Parathyroid adenoma (tissue), 2 donors: Measurements from ENCODE around the gene DNAH8.

Source experiments
- H2AFZ ChIP-seq: fragments of 300-600 bp; sonication (generic); one replicate; pipeline ENCODE4 v1.7.0; 2017; ENCODE audit warnings: antibody characterized with exemption, mild to moderate bottlenecking
- H3K27ac ChIP-seq: fragments of 300-600 bp; sonication (generic); one replicate; pipeline ENCODE4 v1.7.0; 2017
- H3K27me3 ChIP-seq: fragments of 300-600 bp; sonication (generic); one replicate; pipeline ENCODE4 v1.7.0; 2017; ENCODE audit warnings: low read length; ENCODE audit not compliant: control insufficient read depth, insufficient read depth
- H3K36me3 ChIP-seq: fragments of 300-600 bp; sonication (generic); one replicate; pipeline ENCODE4 v1.7.0; 2017; ENCODE audit warnings: low read length; ENCODE audit not compliant: control insufficient read depth, insufficient read depth
- H3K4me1 ChIP-seq: fragments of 300-600 bp; sonication (generic); one replicate; pipeline ENCODE4 v1.7.0; 2017; ENCODE audit warnings: control low read depth
- H3K4me2 ChIP-seq: fragments of 300-600 bp; sonication (generic); one replicate; pipeline ENCODE4 v1.7.0; 2017; ENCODE audit warnings: low read length
- H3K4me3 ChIP-seq: fragments of 300-600 bp; sonication (generic); one replicate; pipeline ENCODE4 v1.7.0; 2017; ENCODE audit warnings: low read depth, low read length
- H3K79me2 ChIP-seq: fragments of 300-600 bp; sonication (generic); one replicate; pipeline ENCODE4 v1.7.0; 2017; ENCODE audit warnings: control low read depth
- H3K9ac ChIP-seq: fragments of 300-600 bp; sonication (generic); one replicate; pipeline ENCODE4 v1.7.0; 2017; ENCODE audit warnings: mild to moderate bottlenecking
- H3K9me3 ChIP-seq: fragments of 300-600 bp; sonication (generic); one replicate; pipeline ENCODE4 v1.7.0; 2017; ENCODE audit warnings: low read length; ENCODE audit not compliant: control insufficient read depth
- CTCF ChIP-seq: fragments of 300-600 bp; sonication (generic); IDR thresholded peaks from one replicate; pipeline ENCODE4 v1.7.0; 2017; ENCODE audit warnings: antibody characterized with exemption, mild to moderate bottlenecking
- donor health status: primary hyperparathyroidism.

DNAH8 gene

GRCh38 chr6:38796850-38797249 lies 81.7 kb downstream of the DNAH8 start:
- H3K36me3 ChIP-seq = no peaks in the 10 kb centered on the region
- H3K4me3 ChIP-seq = no peak overlapping the region
- no peaks in the 10 kb centered on the region for H3K9me3 ChIP-seq
- H3K4me2 ChIP-seq = no peak overlapping the region
- no peaks in the 10 kb centered on the region for H3K4me1 ChIP-seq
- H3K9ac ChIP-seq = no peak overlapping the region
- no peak overlapping the region for H3K27ac ChIP-seq
- peaks cover 3% of the 10 kb centered on the region for H3K27me3 ChIP-seq
- no peak for TF ChIP-seq CTCF
- H3K79me2 ChIP-seq = no peaks in the 10 kb centered on the region
- H2AFZ ChIP-seq = no peak overlapping the region

- Histone ChIP-seq H3K36me3 (no peaks in the 10 kb centered on the region), H3K4me3 (no peak overlapping the region), H3K79me2 (no peaks in the 10 kb centered on the region), H3K4me1 (no peaks in the 10 kb centered on the region), H2AFZ (no peak overlapping the region), H3K9me3 (no peaks in the 10 kb centered on the region), H3K27ac (no peak overlapping the region), H3K9ac (no peak overlapping the region), H3K27me3 (peaks cover 3% of the 10 kb centered on the region), H3K4me2 (no peak overlapping the region)
- TF ChIP-seq CTCF = no peak
Measured at GRCh38 chr6:38797391-38797790, 82.3 kb downstream of the DNAH8 start.

- no peaks in the 10 kb centered on the region for H3K79me2 ChIP-seq
- H3K27me3 ChIP-seq = peaks cover 3% of the 10 kb centered on the region
- H3K36me3 ChIP-seq = no peaks in the 10 kb centered on the region
- TF ChIP-seq CTCF = no peak
- no peaks in the 10 kb centered on the region for H3K4me1 ChIP-seq
- H3K27ac ChIP-seq = no peak overlapping the region
- H2AFZ ChIP-seq = no peak overlapping the region
- no peaks in the 10 kb centered on the region for H3K9me3 ChIP-seq
- no peak overlapping the region for H3K4me2 ChIP-seq
- no peak overlapping the region for H3K9ac ChIP-seq
- H3K4me3 ChIP-seq = no peak overlapping the region
Measured at GRCh38 chr6:38799529-38800184, 84.5 kb downstream of the DNAH8 start.

DNA sequence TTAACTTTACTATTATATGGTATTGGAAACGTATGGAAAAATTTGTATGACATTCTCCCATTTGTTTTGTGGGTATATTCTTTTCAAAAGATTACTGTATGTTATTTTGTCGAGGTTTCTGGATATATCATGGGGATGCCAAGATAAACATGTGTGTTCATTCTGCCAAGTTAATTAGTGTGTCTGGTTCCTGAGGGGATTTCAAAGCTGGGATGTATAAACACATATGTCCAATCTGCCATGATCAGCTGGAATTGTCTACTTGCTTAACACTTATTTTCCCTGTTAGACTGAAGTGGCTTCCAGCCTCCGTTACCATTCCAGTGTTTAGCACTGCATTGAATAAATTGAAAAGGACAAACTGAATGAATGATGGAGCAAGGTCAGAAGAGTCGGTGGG lies 86.2 kb downstream of the DNAH8 start:
- TF ChIP-seq CTCF = no peak

DNA sequence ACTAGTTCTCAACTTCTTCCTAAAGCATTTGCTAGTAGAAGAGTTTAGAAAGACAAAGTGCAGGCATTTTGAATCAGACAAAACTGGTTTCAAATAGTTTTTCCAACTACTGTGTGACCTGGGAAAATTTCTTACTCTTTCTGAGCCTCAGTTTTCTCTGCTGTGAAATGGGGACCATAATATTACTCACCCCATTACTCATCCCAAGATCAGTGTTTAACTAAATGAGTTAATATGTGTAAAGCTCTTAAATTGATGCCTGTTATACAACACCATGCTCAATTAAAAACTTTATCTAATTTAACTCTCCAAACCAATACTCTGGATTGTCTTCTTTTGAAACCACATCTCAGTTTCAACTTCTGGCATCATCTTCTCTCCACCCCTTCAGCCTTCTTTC lies 87.4 kb downstream of the DNAH8 start:
- H3K9ac ChIP-seq = no peak overlapping the region
- H3K4me2 ChIP-seq = no peak overlapping the region
- H3K79me2 ChIP-seq = no peaks in the 10 kb centered on the region
- no peak overlapping the region for H3K27ac ChIP-seq
- H3K4me1 ChIP-seq = no peaks in the 10 kb centered on the region
- no peak for TF ChIP-seq CTCF
- peaks cover 3% of the 10 kb centered on the region for H3K27me3 ChIP-seq
- no peaks in the 10 kb centered on the region for H3K9me3 ChIP-seq
- no peak overlapping the region for H3K4me3 ChIP-seq
- H2AFZ ChIP-seq = no peak overlapping the region
- no peaks in the 10 kb centered on the region for H3K36me3 ChIP-seq

More for the DNA sequence above, 86.2 kb downstream of the DNAH8 start:
- H3K9me3 ChIP-seq = no peaks in the 10 kb centered on the region
- H3K27me3 ChIP-seq = peaks cover 3% of the 10 kb centered on the region
- no peaks in the 10 kb centered on the region for H3K4me1 ChIP-seq
- no peak overlapping the region for H2AFZ ChIP-seq
- H3K4me3 ChIP-seq = no peak overlapping the region
- no peak overlapping the region for H3K4me2 ChIP-seq
- H3K79me2 ChIP-seq = no peaks in the 10 kb centered on the region
- no peaks in the 10 kb centered on the region for H3K36me3 ChIP-seq
- no peak overlapping the region for H3K9ac ChIP-seq
- H3K27ac ChIP-seq = no peak overlapping the region
